HG03066 (cell line): ENCODE results near the gene ABCA3.
"Not testable (repeated sequence)": the region's sequence is repeated elsewhere in the genome, so short reads cannot be mapped to it uniquely, and the experiment has no call there.

ENCODE experiments used
- ATAC-seq: cut with Tn5 transposase; IDR thresholded peaks from one replicate; pipeline ENCODE4 v1.9.1; 2021; ENCODE audit warnings: low read depth; ENCODE audit not compliant: unreplicated experiment

The ABCA3 gene

DNA sequence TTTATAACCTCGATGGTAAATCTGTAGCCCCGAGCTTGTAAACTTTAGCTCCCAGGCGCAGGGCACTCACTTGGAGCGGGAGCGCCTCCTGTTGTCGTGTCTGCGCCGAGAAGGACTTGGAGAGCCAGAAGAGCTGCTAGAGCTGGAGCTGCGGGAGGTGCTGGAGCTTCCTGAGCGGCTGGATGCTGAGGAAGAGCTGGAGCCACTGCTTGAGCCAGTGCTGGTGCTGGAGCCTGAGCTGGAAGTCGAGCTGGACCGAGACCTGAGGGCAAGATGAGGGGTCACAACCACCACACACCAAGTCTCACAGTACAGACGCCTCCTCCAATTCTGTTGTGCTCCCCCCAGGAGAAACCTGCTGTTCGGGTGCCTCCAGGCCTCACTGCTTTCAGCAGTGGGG, 77.5 kb downstream of the ABCA3 start:
- ATAC-seq = not testable (repeated sequence)

DNA sequence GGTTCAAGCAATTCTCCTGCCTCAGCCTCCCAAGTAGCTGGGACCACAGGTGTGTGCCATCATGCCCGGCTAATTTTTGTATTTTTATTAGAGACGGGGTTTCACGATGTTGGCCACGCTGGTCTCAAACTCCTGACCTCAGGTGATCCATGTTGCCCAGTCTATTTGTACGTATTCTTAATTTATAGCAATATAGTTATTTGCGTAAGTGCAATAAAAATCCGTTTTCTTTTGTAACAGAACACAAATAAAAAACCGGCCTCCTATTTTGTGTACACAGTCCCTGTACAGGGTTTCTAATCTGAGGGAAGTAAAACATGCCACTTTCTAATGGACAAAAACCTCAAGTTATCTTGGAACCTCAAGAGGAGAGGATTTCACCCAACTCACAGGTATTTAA, 80.3 kb downstream of the ABCA3 start:
- no peak for ATAC-seq

DNA sequence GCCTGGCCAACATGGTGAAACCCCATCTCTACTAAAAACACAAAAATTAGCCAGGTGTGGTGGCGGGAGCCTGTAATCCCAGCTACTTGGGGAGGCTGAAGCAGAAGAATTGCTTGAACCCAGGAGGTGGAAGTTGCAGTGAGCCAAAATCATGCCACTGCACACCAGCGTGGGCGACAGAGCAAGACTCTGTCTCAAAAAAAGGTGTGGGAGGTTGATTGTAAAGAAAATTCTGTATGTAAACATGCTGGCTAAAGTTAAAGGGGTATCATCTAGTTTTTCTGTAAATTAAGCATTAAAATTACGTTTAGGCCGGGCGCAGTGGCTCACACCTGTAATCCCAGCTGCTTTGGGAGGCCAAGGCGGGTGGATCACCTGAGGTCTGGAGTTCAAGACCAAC, 82.0 kb downstream of the ABCA3 start:
- not testable (repeated sequence) for ATAC-seq

DNA sequence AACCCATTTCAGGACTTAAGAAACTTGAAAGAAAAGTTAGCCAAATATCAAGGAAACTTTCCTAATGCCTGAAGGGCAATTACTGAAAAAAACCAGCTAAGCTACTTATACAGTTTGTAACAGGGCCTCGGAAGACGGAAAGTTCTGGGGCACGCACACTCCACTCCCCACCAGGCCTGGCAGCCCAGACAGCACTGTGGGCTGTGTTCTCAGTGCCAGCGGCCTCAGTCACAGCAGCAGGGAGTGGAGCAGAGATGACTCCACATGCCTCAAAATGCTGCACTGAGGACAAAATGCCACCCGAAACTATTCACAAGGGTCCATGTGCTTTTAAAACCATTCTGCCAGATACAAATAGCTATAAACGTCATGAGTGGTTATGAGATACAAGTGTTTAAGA, 82.8 kb downstream of the ABCA3 start:
- ATAC-seq = no peak

DNA sequence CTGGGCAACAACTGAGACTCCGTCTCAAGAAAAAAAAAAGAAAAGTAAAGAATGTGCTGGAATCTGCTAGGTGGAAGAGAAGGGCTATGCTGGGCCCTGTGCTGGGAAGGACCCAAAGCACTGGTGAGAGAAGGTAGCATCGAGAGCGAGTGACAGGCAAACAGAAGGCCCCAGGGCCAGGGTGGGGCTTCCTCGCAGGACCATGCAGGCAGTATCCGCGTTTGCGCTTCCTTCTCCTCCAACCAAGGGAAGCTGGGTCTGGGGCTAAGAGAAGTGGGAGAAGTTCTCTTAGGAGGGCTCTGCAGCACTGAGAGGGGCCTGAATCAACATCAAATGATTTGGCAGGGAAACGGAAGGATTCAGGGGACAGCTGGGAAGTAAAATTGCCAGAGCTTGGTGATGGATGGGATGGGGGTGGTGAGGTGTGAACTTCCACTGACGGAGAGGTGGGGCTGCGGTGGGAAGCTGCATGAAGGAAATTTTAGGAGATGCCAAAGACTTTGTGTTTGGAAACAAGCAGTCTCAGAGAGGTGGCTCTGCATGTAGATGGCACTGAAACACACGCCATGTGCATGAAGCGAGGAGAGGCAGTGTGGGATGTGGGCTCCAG, 83.9 kb downstream of the ABCA3 start:
- no peak for ATAC-seq

DNA sequence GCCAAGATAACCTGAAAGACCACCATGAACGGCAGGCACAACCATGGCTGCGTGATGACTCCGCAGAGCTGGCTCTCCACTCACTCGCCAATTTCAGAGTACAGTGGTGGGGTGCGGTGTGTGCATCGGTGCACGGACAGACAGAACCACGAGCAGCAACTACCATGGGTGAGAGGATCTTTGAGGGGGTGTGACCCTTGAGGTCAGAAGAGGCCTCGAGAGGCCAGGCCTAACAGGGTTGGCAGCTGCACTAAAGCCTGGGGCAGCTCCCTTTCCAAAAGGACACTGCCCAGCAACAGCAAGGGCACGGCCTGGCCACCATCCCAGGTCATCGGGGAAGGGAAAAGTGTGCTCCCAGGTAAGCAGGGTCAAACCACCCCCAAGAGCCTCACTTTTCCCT, 87.2 kb downstream of the ABCA3 start:
- ATAC-seq = no peak

DNA sequence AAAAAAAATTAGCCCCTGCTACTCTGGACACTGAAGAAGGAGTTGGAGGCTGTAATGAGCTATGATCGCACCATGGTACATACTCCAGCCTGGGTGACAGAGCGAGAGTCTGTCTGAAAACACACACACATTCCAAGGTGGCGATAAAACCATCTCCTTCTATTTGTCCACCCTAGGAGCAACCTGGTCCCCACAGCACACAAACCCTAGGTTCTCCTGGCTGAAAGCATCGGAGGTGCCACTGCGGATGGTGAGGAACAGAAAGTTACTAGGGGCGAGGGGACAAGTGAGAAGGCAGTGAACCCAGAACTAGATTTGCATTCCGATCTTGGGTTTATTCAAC, 87.8 kb downstream of the ABCA3 start:
- no peak for ATAC-seq

DNA sequence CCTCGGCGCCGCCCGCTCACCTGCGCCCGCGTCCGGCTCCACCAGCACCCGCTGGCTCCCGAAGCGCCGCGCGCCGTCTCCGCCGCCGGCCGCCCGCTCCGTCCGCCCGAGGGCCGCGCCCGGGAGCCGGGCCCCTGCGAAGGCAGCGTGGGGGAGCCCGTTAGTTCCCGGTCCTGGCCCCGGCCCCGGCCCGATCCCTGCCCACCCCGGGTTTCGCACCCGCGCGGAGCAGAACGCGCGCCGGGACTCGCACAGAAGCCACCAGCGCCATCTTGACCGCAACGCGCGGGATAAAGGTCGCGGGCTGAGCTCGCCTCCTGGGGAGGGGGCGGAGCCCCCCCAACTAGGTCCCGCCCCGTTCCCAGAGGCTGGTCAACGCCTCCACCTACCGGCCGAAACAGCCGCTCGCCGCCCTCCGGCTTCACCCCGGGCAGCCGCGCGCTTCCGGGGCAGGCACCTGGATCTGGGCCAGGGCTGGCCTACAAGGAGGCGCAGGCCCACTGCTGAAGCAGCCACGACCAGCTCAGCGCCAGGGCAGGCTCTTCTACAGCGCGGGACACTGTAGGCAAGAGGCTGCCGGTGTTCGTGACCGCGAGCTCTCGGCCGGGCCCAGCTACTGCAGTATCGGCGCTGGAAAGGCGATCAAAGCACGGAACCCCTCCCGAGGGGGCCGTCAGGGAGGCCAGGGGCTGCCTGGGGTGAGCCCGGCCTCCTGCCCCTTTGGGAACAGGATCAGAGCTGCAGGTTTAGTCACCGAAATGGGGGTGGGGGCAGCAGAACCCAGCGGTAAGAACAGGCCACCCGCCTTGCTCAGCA, 89.0 kb downstream of the ABCA3 start, which contains the start of gene ECI1:
Gene ECI1 (minus strand): TSS at position 292 of the 816 bp plus-strand sequence. CDS start 21 bp downstream, at position 271.
- ATAC-seq = peak; percentile 89

DNA sequence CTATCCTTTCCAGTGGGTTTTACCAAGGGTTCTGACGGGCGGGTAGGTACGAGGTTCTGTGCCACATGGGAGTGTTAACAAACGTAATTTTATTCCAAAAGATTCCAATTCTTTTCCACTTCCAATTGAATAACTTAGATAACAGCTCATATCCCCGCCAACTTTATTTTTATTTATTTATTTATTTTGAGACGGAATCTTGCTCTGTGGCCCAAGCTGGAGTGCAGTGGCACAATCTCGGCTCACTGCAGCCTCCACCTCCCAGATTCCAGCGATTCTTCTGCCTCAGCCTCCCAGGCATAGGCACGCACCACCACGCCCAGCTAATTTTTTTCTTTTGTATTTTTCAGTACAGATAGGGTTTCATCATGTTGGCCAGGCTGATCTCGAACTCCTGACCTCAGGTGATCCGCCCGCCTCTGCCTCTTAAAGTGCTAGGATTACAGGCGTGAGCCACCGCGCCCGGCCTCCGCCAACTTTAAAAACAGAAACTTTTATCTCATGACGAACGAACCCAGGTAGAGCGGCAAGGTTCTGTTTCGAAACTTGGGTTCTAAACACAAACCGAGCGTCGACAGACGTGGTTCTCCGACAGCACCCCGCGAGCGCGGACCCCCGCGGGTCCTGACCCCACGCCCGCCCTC, 89.8 kb downstream of the ABCA3 start:
- no peak for ATAC-seq

DNA sequence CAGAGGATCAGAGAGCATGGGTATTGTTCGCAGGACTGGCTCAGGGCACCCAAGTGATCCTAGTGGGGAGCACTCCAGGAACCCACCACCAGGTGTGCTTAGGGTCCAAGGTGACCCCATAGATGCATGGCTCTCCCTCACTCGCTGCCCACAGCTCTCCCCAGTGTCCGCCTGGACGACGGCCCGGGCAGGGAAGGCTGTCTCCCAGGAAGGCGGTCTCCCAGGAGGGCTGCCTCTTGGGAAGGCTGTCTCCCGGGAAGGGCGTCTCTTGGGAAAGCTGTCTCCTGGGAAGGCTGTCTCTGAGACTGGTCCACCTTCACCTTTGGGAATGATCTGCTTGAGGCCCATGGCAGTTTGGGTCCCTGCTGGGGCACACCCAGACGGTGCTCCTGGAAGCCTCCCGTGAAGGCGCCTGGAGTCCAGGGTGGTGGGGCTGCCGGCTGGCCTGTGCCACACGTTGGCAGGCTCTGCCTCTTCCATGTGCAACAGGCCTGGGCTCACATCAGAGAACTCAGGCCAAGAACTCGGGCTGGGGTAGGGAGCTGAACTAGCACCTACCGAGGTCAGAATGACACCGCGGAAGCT, 94.1 kb downstream of the ABCA3 start:
- ATAC-seq = no peak

DNA sequence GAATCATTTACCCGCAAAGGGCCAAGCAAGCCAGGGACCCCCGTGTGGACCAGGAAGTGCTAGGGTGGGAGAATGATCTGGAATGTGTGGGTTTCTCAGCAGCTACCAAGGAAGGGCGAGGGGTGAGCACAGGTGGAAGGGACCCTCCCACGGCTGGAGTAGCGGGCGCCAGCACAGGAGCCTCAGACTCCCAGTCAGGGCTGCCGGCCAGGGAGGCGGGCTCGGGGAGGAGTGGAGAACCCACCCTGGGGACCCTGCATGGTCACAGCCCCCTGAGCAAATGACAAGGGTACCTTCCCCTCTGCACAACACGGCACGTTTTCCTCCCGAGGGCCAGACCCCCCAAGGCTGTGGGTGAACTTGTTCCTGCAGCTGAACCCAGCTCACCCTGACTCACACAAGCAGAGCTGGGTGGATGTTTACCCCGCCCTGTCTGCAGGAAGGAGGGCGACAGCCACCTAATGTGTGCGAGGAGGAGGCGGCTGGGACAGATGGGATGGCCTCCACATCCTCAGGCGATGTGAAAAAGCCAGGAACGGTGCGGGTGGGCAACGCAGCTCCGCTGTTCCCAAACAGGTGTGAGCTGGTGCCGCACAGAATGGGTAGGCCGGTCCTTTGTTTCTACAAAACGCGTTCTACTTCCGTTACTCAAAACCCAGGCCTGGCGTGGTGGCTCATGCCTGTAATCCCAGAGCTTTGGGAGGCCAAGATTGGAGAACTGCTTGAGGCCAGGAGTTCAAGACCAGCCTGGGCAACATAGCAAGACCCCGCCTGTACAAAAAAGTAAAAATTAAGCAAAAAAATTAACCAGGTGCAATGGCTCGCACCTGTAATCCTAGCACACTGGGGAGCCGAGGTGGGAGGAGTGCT, 95.4 kb downstream of the ABCA3 start:
- no peak for ATAC-seq

DNA sequence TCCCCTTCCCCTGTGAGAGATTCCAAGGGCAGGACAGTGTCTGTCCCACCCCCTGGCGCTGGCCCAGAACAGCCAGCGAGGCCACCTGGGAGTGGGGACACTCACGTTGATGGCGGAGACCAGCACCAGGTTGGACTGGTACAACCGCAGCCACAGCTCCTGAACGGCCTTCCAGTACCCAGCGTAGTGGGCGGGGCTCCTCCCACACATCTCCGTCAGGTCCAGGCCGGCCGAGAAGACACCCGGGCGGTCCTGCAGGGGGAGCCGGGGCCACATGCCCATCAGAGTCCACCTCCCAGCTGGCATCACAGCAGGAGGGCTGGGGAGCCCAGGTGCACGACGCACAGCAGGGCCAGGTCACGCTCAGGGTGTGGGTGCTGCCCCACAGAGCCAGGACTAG, 96.2 kb downstream of the ABCA3 start:
- ATAC-seq = no peak

DNA sequence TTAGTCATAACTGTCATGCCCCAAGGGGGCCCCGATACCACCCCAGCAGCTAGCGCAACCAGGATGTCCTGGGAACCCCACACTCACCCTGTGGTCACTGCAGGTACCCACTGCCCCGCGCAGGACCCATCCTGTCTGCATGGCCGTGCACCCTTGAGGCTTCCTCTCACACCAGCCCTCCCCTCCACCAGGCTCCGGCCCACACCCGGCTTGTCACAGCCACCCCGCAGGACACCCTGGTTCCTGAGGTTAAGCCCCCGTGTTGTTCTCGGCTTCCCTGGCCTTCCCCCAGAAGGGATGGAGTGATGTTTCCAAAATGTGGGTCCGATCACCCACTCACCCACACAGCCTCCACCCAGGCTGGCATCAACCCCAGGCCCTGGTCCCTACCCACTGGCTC, 96.7 kb downstream of the ABCA3 start:
- no peak for ATAC-seq

DNA sequence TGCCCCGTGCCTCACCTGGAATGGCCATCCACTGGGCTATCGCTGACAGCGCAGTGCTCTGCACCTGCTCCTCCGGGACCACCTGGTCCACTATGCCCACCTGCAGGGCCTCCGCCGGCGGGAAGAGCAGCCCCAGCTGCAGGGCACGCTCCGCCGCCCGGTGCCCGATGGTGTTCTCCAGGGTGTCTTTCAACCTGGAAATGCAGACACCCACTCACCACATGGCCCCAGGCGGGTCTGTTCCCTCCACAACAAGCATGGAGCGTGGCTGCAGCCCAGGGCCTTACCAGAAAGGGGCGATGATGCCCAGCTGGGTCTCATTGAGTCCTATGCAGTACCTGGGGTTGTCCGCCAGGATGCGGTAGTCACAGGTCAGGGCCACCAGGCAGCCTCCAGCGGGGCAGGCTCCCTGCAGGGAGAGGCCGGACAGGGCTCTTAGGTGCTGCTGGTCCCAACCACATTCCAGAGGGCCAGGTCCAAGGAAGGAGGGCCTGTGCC, 97.4 kb downstream of the ABCA3 start:
- no peak for ATAC-seq

DNA sequence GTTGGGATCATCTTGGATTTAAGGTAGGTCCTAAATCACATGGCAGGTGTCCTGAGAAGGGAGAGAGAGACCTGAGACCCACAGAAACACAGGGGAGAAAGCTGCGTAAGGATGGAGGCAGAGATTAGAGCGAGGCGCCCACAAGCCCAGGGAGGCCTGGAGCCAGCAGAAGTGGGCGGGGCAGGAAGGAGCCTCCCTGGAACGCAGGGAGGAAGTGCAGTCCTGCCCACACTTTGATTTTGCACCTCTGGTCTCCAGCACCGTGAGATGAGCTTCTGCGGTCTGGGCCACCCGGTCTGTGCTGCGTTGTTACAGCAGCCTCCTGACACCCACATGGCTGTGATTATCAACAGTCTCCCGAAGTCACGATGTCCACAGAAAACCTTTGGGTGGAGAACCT, 97.9 kb downstream of the ABCA3 start:
- no peak for ATAC-seq

DNA sequence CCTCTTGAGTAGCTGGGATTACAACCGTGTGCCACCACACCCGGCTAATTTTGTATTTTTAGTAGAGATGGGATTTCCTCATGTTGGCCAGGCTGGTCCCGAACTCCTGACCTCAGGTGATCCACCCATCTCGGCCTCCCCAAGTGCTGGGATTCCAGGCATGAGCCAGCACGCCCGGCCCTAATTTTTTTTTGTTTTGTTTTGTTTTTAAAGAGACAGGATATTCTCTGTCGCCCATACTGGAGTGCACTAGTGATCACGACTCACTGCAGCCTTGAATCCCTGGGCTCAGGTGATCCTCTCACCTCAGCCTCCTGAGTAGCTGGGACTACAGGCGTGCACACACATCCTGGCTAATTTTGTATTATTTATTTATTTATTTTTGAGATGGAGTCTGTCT, 100.2 kb downstream of the ABCA3 start:
- not testable (repeated sequence) for ATAC-seq

DNA sequence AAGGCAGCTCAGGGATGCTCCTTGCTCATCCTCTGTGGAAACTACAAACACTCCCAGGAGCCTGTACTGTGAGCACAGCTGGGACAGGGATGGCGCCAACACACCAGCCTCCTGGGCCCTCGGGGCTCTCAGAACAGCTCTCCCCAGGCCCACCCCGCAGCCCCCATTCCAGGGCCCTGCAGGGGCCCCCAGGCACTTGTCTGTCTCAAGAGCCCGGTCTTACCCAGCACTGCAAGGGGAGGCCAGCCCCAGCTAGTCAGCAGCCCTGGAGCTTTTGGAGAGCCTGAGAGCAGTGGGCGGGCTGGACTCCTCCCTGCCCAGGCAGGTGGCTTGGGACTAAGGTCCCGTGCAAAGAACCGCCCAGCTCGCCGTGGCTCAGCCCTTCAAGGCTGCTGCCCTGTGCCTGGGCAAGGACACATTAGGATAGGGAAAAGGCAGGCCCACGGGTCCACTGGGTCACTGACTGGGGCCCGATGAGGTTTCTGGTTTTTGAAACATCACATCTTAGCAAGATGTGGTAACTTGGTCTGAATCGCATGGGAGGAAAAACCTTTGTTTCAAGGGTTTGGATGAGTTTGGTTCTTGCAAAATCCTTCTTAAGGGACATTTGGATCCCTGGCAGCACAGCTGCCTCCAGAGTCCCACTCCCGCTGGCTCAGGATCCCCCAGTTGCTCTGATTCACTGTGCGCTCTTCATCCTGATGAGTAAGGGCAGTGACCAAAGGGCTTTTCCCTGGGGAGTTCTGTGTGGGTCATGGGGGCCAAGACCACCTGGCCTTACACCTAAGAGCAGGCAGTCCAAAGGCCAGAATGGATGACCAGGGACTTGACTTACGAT, 101.5 kb downstream of the ABCA3 start:
- no peak for ATAC-seq

DNA sequence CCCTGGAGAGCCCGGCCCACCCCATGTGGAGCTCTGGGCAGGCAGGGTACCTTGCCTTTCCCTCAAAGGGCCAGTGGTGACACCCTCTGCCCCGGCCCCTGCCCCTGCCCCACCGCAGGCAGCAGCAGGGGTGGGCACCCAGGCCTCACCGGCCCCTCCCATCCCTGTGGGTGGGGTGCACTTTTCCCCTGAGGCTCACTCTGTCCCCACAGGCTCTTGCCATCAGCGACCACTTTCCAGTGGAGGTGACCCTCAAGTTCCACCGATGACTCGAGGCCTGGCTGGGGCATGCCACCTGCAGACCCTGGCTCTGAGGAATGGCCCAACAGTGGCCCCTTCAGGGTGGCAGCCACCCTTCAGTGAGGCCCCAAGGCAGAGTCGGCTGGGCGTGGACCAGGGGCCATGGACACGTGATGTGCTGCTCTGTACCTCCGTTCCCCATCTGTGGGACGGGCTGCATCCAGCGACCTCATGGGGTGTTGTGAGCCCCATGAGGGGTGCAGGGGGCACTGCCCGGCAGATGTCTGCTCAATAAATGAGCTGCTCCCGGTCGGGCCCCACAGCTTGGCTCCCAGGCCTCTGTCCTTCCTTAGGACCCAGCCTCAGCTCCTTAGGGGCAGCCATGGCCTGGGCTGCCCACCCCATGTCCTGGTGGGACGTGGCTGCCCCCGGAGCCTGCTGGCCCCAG, 102.2 kb downstream of the ABCA3 start:
- no peak for ATAC-seq
